H1 (cell line): ENCODE results near the gene CFAP92. TPM values are rescaled to one million over a fixed set of nuclear protein-coding genes. Genes with fewer than 3 reads are reported as not detected.

Experiments used
- CTCF ChIA-PET: fragments of 300-600 bp; sonication (Branson Sonifier 250); formaldehyde crosslinking; loops from one replicate; lab custom pipeline; 2021; ENCODE audit not compliant: partially characterized antibody; lab: Charles Lee
- POLR2A ChIA-PET: fragments of 300-600 bp; sonication (Branson Sonifier 250); formaldehyde crosslinking; loops from one replicate; lab custom pipeline; 2021; ENCODE audit warnings: inconsistent platforms; ENCODE audit not compliant: partially characterized antibody; lab: Charles Lee
- DNase-seq, 2 experiments: peaks; one replicate each; pipeline versions ENCODE4 v3.0.0 to v3.0.0-alpha.2; 2010 to 2022; ENCODE audit warnings: low spot score in 2 of 2, low read depth in 1 of 2, mixed read lengths in 1 of 2
- FAIRE-seq: peaks from 2 replicates; lab custom pipeline; 2011; peaks lifted over from hg19 to GRCh38; lab: Jason Lieb, UNC
- H2AFZ ChIP-seq: 2 replicates; pipeline ENCODE4 v1.8.1; 2012; ENCODE audit warnings: low read length, inconsistent platforms
- H2AK5ac ChIP-seq: 2 replicates; pipeline ENCODE4 v1.6.1; 2013; ENCODE audit warnings: low read depth, low read length
- H2BK120ac ChIP-seq: replicated peaks from 2 replicates; pipeline ENCODE3; 2013; ENCODE audit warnings: low read depth, low read length, inconsistent platforms
- H2BK12ac ChIP-seq: 2 replicates; pipeline ENCODE4 v1.6.1; 2013; ENCODE audit warnings: low read depth, low read length
- H2BK15ac ChIP-seq: 2 replicates; pipeline ENCODE4 v1.6.1; 2013; ENCODE audit warnings: low read length
- H2BK20ac ChIP-seq: 2 replicates; pipeline ENCODE4 v1.6.1; 2013; ENCODE audit warnings: low read length
- H2BK5ac ChIP-seq: 2 replicates; pipeline ENCODE4 v1.6.1; 2013; ENCODE audit warnings: low read depth, low read length
- H3K14ac ChIP-seq: 2 replicates; pipeline ENCODE4 v1.6.1; 2013; ENCODE audit warnings: inconsistent platforms; ENCODE audit not compliant: insufficient read length
- H3K18ac ChIP-seq: 2 replicates; pipeline ENCODE4 v1.6.1; 2013; ENCODE audit warnings: low read length; ENCODE audit errors: extremely low read depth
- H3K23ac ChIP-seq: 2 replicates; pipeline ENCODE4 v1.6.1; 2013; ENCODE audit warnings: inconsistent platforms; ENCODE audit not compliant: insufficient read length
- H3K23me2 ChIP-seq: 2 replicates; pipeline ENCODE4 v1.6.1; 2013; ENCODE audit warnings: low read depth, low read length
- H3K27ac ChIP-seq: 2 replicates; pipeline ENCODE4 v1.6.1; 2011; ENCODE audit warnings: low read depth, low read length, inconsistent platforms
- H3K27me3 ChIP-seq, 4 experiments: replicated peaks in 1 of 4; 1 replicate in 1 of 4; 2 replicates in 3 of 4; pipeline versions ENCODE4 v1.6.1 to v1.8.1; 2011 to 2013; ENCODE audit warnings: low read length in 3 of 4, mild to moderate bottlenecking in 3 of 4, inconsistent platforms in 2 of 4, mixed read lengths in 2 of 4, moderate library complexity in 1 of 4; ENCODE audit not compliant: control insufficient read depth in 3 of 4, insufficient read depth in 3 of 4; ENCODE audit errors: extremely low read depth in 1 of 4
- H3K36me3 ChIP-seq, 4 experiments: 2 replicates each; pipeline versions ENCODE4 v1.6.1 to v1.8.1; 2011 to 2013; ENCODE audit warnings: mild to moderate bottlenecking in 4 of 4, low read length in 3 of 4, moderate library complexity in 2 of 4, control low read depth in 1 of 4, inconsistent platforms in 1 of 4; ENCODE audit not compliant: insufficient read depth in 4 of 4, control insufficient read depth in 2 of 4
- H3K4ac ChIP-seq: replicated peaks from 2 replicates; pipeline ENCODE3; 2013; ENCODE audit warnings: low read length, low read depth, mixed read lengths, inconsistent platforms; ENCODE audit not compliant: insufficient read length
- H3K4me1 ChIP-seq, 4 experiments: replicated peaks in 1 of 4; 1 replicate in 1 of 4; 2 replicates in 3 of 4; pipeline versions ENCODE4 v1.6.1 to v1.8.1; 2011 to 2013; ENCODE audit warnings: low read length in 3 of 4, inconsistent platforms in 2 of 4, mixed read lengths in 1 of 4; ENCODE audit not compliant: insufficient read depth in 4 of 4, control insufficient read depth in 3 of 4
- H3K4me2 ChIP-seq, 2 experiments: 2 replicates each; pipeline versions ENCODE4 v1.6.1 to v1.8.1; 2011 to 2013; ENCODE audit warnings: low read depth in 2 of 2, low read length in 2 of 2, control low read depth in 1 of 2, inconsistent platforms in 1 of 2, mild to moderate bottlenecking in 1 of 2; ENCODE audit not compliant: insufficient read depth in 1 of 2
- H3K4me3 ChIP-seq, 4 experiments: fragments of 200-600, 300-600 bp in 1 of 4; sonication (generic), shearing (Covaris generic), sonication (Bioruptor Twin) in 1 of 4; 2 replicates each; pipeline versions ENCODE4 v1.5.1 to v1.8.1; 2011 to 2016; ENCODE audit warnings: low read length in 4 of 4, low read depth in 3 of 4, control low read depth in 2 of 4, inconsistent platforms in 2 of 4, mild to moderate bottlenecking in 2 of 4, mixed read lengths in 1 of 4, moderate library complexity in 1 of 4; ENCODE audit not compliant: insufficient read depth in 2 of 4; ENCODE audit errors: extremely low read depth in 1 of 4
- H3K56ac ChIP-seq: replicated peaks from 2 replicates; pipeline ENCODE3; 2013; ENCODE audit warnings: low read depth, mild to moderate bottlenecking, mixed read lengths, low read length, inconsistent platforms; ENCODE audit not compliant: insufficient read length
- H3K79me1 ChIP-seq: 2 replicates; pipeline ENCODE4 v1.6.1; 2013; ENCODE audit warnings: low read depth, low read length, control low read depth
- H3K79me2 ChIP-seq, 2 experiments: 2 replicates each; pipeline versions ENCODE4 v1.6.1 to v1.8.1; 2012 to 2013; ENCODE audit warnings: low read length in 2 of 2, mild to moderate bottlenecking in 2 of 2, inconsistent platforms in 1 of 2; ENCODE audit not compliant: insufficient read depth in 2 of 2, control insufficient read depth in 1 of 2
- H3K9ac ChIP-seq, 4 experiments: replicated peaks in 1 of 4; 1 replicate in 1 of 4; 2 replicates in 3 of 4; pipeline versions ENCODE4 v1.6.1 to v1.8.1; 2011 to 2013; ENCODE audit warnings: low read depth in 3 of 4, low read length in 3 of 4, control low read depth in 2 of 4, mild to moderate bottlenecking in 2 of 4, moderate library complexity in 2 of 4, inconsistent platforms in 1 of 4; ENCODE audit errors: extremely low read depth in 1 of 4
- H3K9me3 ChIP-seq, 2 experiments: 2 replicates each; pipeline versions ENCODE4 v1.6.1 to v1.8.1; 2012 to 2013; ENCODE audit warnings: mild to moderate bottlenecking in 2 of 2, moderate library complexity in 2 of 2, control low read depth in 1 of 2, inconsistent platforms in 1 of 2, low read depth in 1 of 2, low read length in 1 of 2, mixed read lengths in 1 of 2; ENCODE audit not compliant: insufficient read depth in 2 of 2
- H4K20me1 ChIP-seq, 2 experiments: replicated peaks in 1 of 2; 2 replicates each; pipeline versions ENCODE3 to v1.8.1; 2011 to 2013; ENCODE audit warnings: inconsistent platforms in 2 of 2, low read length in 2 of 2, mild to moderate bottlenecking in 1 of 2; ENCODE audit not compliant: insufficient read depth in 2 of 2, control insufficient read depth in 1 of 2
- H4K5ac ChIP-seq: 2 replicates; pipeline ENCODE4 v1.6.1; 2013; ENCODE audit warnings: low read length, low read depth, mixed read lengths, inconsistent platforms; ENCODE audit not compliant: insufficient read length
- H4K8ac ChIP-seq: 2 replicates; pipeline ENCODE4 v1.8.0; 2013; ENCODE audit warnings: mild to moderate bottlenecking, moderate library complexity, low read length, inconsistent platforms; ENCODE audit not compliant: insufficient read depth; ENCODE audit errors: extremely low read depth
- H4K91ac ChIP-seq: replicated peaks from 2 replicates; pipeline ENCODE3; 2013; ENCODE audit warnings: low read length, mixed read lengths, inconsistent platforms; ENCODE audit not compliant: insufficient read length
- CBX5 ChIP-seq: fragments of 300-800, 300-1000 bp; sonication (generic); IDR thresholded peaks from 2 replicates; pipeline ENCODE4 v1.7.1; 2016; ENCODE audit warnings: antibody characterized with exemption, low read length, low read depth
- CBX8 ChIP-seq: fragments of 300-800, 300-1000 bp; sonication (generic); IDR thresholded peaks from 2 replicates; pipeline ENCODE4 v1.7.1; 2016; ENCODE audit warnings: low read depth, low read length, borderline replicate concordance
- CTCF ChIP-seq, 3 experiments: IDR thresholded peaks; 1 replicate in 2 of 3; 2 replicates in 1 of 3; pipeline versions ENCODE4 v1.5.1 to v1.6.1; 2011; ENCODE audit warnings: low read length in 3 of 3, mild to moderate bottlenecking in 3 of 3, inconsistent platforms in 2 of 3, low read depth in 1 of 3, moderate library complexity in 1 of 3; ENCODE audit not compliant: insufficient read depth in 1 of 3; ENCODE audit errors: control extremely low read depth in 1 of 3
- EGR1 ChIP-seq: IDR thresholded peaks from 2 replicates; pipeline ENCODE4 v1.6.1; 2011; ENCODE audit warnings: low read depth, low read length, borderline replicate concordance
- HDAC6 ChIP-seq: IDR thresholded peaks from one replicate; pipeline ENCODE4 v1.7.1; 2012; ENCODE audit warnings: low read depth, mild to moderate bottlenecking, inconsistent platforms, low read length, moderate library complexity
- JUND ChIP-seq: IDR thresholded peaks from 2 replicates; pipeline ENCODE4 v1.6.1; 2011; ENCODE audit warnings: mild to moderate bottlenecking, improper control_type of control experiment, low read length
- PHF8 ChIP-seq: fragments of 200-600 bp; sonication (generic); conservative IDR thresholded peaks from 2 replicates; pipeline ENCODE4 v1.7.1; 2012; ENCODE audit warnings: low read depth, mild to moderate bottlenecking, inconsistent platforms, low read length, moderate library complexity
- SAP30 ChIP-seq: fragments of 300-600 bp; sonication (generic); IDR thresholded peaks from 2 replicates; pipeline ENCODE4 v1.7.1; 2012; ENCODE audit warnings: low read length, moderate library complexity, mild to moderate bottlenecking, inconsistent platforms; ENCODE audit not compliant: insufficient read depth, insufficient replicate concordance
- SP4 ChIP-seq: IDR thresholded peaks from 2 replicates; pipeline ENCODE4 v1.6.1; 2012; ENCODE audit warnings: low read length, inconsistent platforms
- USF2 ChIP-seq: IDR thresholded peaks from 2 replicates; pipeline ENCODE4 v1.6.1; 2011; ENCODE audit warnings: low read length, improper control_type of control experiment
- WGBS, 2 experiments: shearing (Covaris generic) in 1 of 2; methylation state at CpG; one replicate each; pipeline versions ENCODE4 v1.1.6 to v1.1.7; 2013 to 2015; ENCODE audit warnings: low lambda C conversion rate in 2 of 2, mixed read lengths in 2 of 2, inconsistent platforms in 1 of 2, low coverage in 1 of 2, missing lambda C conversion rate in 1 of 2; ENCODE audit not compliant: insufficient replicate concordance in 2 of 2, insufficient coverage in 1 of 2, insufficient read length in 1 of 2; ENCODE audit errors: extremely low coverage in 1 of 2, missing lambda C conversion rate in 1 of 2; 5-methylcytosine and 5-hydroxymethylcytosine counted together
- polyA plus RNA-seq, 7 experiments: library from polyadenylated mRNA; depleted of rRNA in 3 of 7; stranded (reverse) in 5 of 7; unstranded in 2 of 7; fragments of >200 nt in 5 of 7; fragments of 200-250 nt in 2 of 7; gene quantifications; 1 replicate in 5 of 7; 2 replicates in 1 of 7; 4 replicates in 1 of 7; pipeline versions ENCODE4 v1.2.1 to v1.2.3, GENCODE V29; 2011 to 2013; ENCODE audit warnings: missing spikeins in 2 of 7, mixed read lengths in 2 of 7
- total RNA-seq: library from RNA; stranded (reverse); fragmentation: NEBNext Ultra II Directional; extraction: Animal tissue kit (Norgen Biotek cat#: 25700); gene quantifications from 2 replicates; pipeline ENCODE4 v1.2.1, GENCODE V29; 2021

The CFAP92 gene
- total and polyA plus RNA-seq, 2 of the 8 experiments (the other 6 are each of a cell fraction or from before 2014, with no cell fraction given): 0.77 to 2.0 TPM

- H3K4me1 ChIP-seq: no peaks in the 10 kb centered on the region
- H3K27ac ChIP-seq: no peak overlapping the region
- H3K18ac ChIP-seq: no peak overlapping the region
- no peak overlapping the region for H3K9ac ChIP-seq
- 82% methylated on average over 12 of the region's 12 CpGs; no CpG with 5 or more reads in 1 of the 2 experiments for WGBS, 2 experiments
- H3K4me2 ChIP-seq: no peak overlapping the region
- H3K27me3 ChIP-seq: no peaks in the 10 kb centered on the region
- H2BK5ac ChIP-seq: no peak overlapping the region
- FAIRE-seq (no peak), DNase-seq (no peak)
- H2BK20ac ChIP-seq: no peak overlapping the region
- no peaks in the 10 kb centered on the region for H3K23me2 ChIP-seq
- H2BK12ac ChIP-seq: no peak overlapping the region
- H3K56ac ChIP-seq: no peak overlapping the region
- H4K8ac ChIP-seq: no peak overlapping the region; the same call in 1 of the 2 replicates
- H3K79me1 ChIP-seq: no peaks in the 10 kb centered on the region; the same call in 1 of the 2 replicates
- H4K20me1 ChIP-seq: peaks cover 0 to 12% of the 10 kb centered on the region in 2 experiments
- H3K36me3 ChIP-seq: peaks cover 28 to 66% (median 56%) of the 10 kb centered on the region in 4 experiments; a peak in 7 of 8 replicates
- no peak overlapping the region for H4K5ac ChIP-seq
- H2BK15ac ChIP-seq: no peak overlapping the region
- no peak overlapping the region for H2AFZ ChIP-seq
- no peaks in the 10 kb centered on the region for H3K79me2 ChIP-seq
- H3K4me3 ChIP-seq: no peak overlapping the region
- H3K9me3 ChIP-seq: no peaks in the 10 kb centered on the region
- no peak overlapping the region for H4K91ac ChIP-seq
- H3K14ac ChIP-seq: no peak overlapping the region
- H3K4ac ChIP-seq: no peak overlapping the region
- no peak overlapping the region for H2BK120ac ChIP-seq
- CTCF ChIA-PET: no interaction called here
- H3K23ac ChIP-seq: no peak overlapping the region
- POLR2A ChIA-PET: interaction anchor here (2.1 kb wide), 1 partner anchor 24 kb away, joined by 5 read pairs; the partner anchor contains the start of gene ACAD9
- H2AK5ac ChIP-seq: no peak overlapping the region
- no peak for TF ChIP-seq PHF8
- no peak for TF ChIP-seq SAP30
- no peak for TF ChIP-seq SP4
- TF ChIP-seq CTCF (IDR thresholded peaks at IDR 0.05; ENCODE audit: control extremely low read depth in 1 of 3, insufficient read depth in 1 of 3, low read depth in 1 of 3, low read length in 3 of 3): no peak
- no peak for TF ChIP-seq JUND
- no peak for TF ChIP-seq CBX8
- no peak for TF ChIP-seq HDAC6
- TF ChIP-seq USF2: no peak
- TF ChIP-seq EGR1: no peak
- TF ChIP-seq CBX5: no peak
Measured at GRCh38 chr3:128903501-128903900, 90.4 kb downstream of the CFAP92 start.
